Stimulated activated CD8-positive, alpha-beta memory T cell treated with anti-CD3 and anti-CD28 coated beads, Interleukin-15, amount 100 ng/mL, for 48 hours (primary cell): ENCODE data around the gene EGLN1.

Experiments used
- DNase-seq, 2 donors: peaks; one replicate each; pipeline ENCODE4 v3.0.0-alpha.2; 2020; ENCODE audit warnings: low read depth in 2 of 2

The EGLN1 gene

DNA sequence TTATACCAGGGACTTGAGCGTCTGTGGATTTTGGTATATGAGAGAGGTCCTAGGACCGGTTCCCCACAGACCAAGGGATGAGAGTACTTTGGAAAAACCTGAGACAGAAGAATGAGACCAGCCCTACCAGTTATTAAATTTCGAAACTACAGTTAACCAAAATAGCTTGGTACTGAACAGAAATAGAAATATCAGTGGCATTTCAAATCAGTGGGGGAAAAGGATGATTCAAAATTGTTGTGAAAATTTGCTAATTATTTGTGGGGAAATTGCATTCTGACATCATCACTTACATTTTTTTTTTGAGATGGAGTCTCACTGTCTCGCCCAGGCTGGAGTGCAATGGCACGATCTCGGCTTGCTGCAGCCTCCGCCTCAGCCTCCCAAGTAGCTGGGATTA is 92.6 kb downstream of the EGLN1 start:
- DNase-seq = no peak

DNA sequence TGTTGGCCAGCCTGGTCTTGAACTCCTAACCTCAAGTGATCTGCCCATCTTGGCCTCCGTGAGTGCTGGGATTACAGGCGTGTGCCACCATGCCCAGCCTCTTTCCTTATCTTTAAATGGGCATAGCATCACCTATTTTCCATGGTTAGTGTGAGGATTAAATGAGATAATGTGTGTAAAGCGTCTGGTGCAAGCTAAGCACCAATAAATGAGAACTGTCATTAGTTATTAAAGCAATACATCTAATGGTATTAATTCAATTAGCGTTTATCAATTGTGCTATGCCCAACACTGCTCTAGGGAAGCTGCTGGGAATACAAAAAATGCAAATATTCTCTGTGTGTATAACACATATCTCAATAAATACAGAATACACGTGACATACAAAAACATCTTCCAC is 94.5 kb downstream of the EGLN1 start:
- no peak for DNase-seq

DNA sequence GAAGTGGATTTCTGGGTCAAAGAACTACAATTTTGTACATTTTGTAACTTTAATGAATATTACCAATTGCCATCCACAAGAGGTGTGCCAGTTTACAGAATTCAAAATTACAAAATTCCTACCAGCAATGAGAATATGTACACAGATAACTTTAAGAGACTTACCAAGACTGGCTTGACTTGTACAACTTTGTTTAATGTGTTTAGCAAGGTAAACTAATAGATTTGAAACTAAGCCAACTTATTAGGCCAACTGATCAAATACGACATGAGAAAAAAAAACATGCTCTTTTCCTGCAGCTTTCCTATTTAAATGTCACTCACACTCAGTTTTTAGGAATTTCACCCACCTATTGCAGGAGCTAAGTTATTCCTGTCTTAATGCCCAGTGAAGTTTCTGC is 95.8 kb downstream of the EGLN1 start:
- DNase-seq = no peak

DNA sequence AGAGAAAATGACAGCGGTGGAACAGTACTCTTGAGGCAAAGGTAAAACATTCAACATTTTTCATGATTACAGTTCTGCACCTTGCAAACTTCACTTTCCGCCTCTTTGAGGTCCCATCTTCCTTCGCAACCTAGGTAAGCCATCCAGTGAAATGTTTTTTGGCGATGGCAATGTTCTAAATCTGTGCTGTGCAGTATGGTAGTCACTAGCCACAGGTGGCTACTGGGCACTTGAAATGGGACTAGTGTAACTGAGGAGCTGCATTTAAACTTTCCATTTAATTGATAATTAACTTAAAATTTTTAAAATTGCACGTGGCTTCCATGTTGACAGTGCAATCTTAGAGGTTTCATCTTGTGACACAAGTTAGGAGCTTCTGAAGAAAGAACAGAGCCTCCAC is 97.4 kb downstream of the EGLN1 start:
- DNase-seq = no peak

DNA sequence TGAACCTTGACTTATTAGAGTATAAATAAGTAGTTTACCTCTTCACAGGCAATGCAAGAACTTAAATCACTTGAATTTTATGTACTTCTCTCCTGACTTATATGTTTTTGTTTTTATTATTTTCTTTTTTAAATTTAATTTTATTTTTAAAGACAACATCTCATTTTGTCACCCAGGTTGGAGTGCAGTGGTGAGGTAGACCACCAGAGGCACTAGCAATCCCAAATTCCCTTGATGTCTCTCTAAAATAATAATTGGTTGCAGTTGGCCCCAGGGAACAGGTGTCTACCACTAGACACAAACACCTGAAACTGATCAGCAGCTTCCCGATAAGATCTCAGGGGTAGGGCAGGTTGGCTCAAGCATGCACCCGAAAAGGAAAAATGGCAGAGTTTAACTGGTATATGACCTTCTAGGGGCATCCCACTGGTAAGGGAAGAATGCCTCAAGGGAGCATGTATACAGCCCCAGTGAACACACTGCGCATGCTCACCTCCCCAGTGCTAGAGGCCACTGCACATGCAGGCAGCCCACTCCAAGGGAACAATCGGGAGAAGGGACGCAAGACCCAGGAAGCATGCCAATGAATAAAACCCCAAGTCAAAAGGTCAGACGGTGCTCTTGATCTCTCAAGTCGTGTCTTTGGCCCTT is 99.1 kb downstream of the EGLN1 start:
- no peak for DNase-seq

DNA sequence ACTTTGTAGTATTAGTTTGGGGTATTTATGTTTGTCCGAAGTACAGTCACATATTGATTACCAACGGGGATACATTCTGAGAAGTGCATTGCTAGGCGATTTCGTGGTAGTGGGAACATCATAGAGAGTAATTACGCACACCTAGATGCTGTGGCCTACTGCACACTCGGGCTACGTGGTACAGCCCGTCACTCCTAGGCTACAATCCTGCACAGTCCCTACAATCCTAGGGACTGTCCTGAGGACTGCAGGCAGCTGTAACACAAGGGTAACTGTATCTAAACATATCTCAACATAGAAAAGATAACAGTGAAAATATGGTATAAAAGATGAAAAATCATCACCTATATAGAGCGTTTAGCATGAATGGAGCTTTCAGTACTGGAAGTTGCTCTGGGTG is 103.0 kb downstream of the EGLN1 start:
- DNase-seq = no peak

DNA sequence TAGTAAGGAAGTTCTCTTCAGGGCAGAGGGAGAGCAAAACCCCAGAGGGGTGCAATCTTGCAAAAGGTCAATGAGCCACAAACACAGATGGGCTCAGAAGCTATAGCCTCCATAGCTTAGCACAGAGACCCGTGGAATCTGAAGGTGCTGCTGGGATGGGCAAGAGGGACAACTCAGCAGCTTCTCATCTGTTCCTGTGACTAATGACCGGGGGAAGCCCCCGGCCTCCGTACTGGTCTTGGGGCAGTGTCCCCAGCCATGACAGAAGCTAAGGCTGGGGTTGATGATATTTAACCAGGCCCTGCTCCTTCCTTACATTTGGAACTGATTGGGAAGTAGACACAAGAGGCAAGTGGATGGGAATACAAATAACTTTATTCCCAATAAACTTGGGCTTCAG is 103.5 kb downstream of the EGLN1 start:
- no peak for DNase-seq

DNA sequence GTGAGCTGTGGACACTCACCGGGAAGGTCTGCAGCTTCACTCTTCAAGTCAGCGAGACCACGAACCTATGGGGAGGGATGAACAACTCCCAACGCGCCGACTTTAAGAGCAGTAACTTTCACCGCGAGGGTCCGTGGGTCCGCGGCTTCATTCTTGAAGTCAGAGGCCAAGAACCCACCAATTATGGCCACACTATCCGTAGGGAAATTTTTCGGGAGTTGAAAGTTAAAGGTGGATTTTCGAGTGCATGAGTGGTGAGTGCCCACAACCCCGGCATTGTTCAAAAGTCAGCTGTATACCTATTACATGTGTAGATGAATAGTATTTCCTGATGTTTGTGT is 104.1 kb downstream of the EGLN1 start:
- no peak for DNase-seq

DNA sequence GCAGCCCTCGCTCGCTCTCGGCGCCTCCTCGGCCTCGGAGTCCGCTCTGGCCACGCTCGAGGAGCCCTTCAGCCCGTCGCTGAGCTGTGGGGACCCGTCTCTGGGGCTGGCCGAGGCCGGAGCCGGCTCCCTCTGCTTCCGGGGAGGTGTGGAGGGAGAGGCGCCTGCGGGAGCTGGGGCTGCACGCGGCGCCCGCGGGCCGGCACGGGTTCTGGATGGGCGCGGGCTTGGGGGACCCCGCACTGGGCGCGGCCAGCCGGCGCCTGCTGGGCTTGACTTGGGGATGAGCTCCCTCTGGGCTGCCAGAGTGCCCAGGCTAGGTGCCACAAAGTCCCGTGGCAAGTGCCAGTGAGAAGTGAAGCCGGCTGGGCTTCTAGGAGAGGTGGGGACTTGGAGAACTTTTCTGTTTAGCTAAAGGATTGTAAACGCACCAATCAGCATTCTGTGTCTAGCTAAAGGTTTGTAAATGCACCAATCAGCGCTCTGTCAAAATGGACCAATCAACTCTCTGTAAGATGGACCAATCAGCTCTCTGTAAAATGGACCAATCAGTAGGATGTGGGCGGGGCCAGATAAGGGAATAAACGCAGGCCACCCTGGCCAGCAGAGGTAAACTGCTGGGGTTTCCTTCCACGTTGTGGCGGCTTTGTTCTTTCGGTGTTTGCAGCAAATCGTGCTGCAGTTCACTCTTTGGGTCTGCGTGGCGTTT is 104.6 kb downstream of the EGLN1 start:
- no peak for DNase-seq

DNA sequence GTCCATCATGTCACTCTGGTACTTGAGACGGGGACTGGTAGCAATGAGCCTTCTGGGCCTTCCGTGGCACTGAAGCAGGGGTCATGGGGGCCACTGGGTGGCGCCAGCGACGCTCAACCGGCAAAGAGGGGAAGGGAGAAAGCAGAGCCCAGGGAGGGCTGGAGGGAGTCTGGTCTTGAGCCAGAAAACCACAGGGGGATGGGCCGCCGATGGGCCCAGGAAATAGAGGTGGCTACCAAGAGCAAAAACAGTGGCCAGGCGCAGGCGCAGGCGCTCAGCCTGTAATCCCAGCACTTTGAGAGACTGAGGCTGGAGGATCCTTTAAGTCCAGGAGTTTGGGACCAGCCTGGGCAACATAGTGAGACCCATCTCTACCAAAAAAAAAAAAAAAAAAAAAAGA is 106.2 kb downstream of the EGLN1 start:
- peak in 1 of 2 donors; percentile 18 for DNase-seq
